A673 (cell line): ENCODE measurements around the gene CERS6. TPM values are rescaled to one million over a fixed set of nuclear protein-coding genes. Genes with fewer than 3 reads are reported as not detected.
A peak's percentile ranks its signal among the peaks of the same experiment; 100 is the strongest.

Source experiments
- BruUV-seq: library from RNA; stranded (reverse); fragments of 400-500 nt; replicated peaks from 2 replicates; lab custom pipeline; 2021; lab: Mats Ljungman, UMichigan
- CTCF ChIA-PET: fragments of 300-600 bp; sonication (Branson Sonifier 250); formaldehyde crosslinking; loops from one replicate; lab custom pipeline; 2022; ENCODE audit warnings: antibody characterized with exemption; lab: Charles Lee
- POLR2A ChIA-PET: fragments of 300-600 bp; sonication (Branson Sonifier 250); formaldehyde crosslinking; loops from one replicate; lab custom pipeline; 2022; ENCODE audit warnings: antibody characterized with exemption; ENCODE audit not compliant: low non-redundant PET; lab: Charles Lee
- DNase-seq: peaks from one replicate; pipeline ENCODE4 v3.0.0-alpha.2; 2015; ENCODE audit warnings: low spot score
- H3K27ac ChIP-seq: fragments of 200-600 bp; sonication (generic); 2 replicates; pipeline ENCODE4 v1.5.1; 2016; ENCODE audit warnings: mixed run types, low read depth, mild to moderate bottlenecking, mixed read lengths, antibody characterized with exemption, low read length; ENCODE audit not compliant: poor library complexity, severe bottlenecking
- H3K27me3 ChIP-seq: fragments of 200-600 bp; sonication (generic); replicated peaks from 2 replicates; pipeline ENCODE4 v1.6.1; 2017; ENCODE audit warnings: mixed run types, low read depth, mild to moderate bottlenecking, mixed read lengths, antibody characterized with exemption, low read length; ENCODE audit not compliant: insufficient read depth, poor library complexity
- H3K36me3 ChIP-seq: fragments of 200-600 bp; sonication (generic); 2 replicates; pipeline ENCODE4 v1.6.1; 2016; ENCODE audit warnings: mixed run types, mild to moderate bottlenecking, mixed read lengths, antibody characterized with exemption, low read length; ENCODE audit not compliant: insufficient read depth, poor library complexity, severe bottlenecking
- H3K4me1 ChIP-seq: fragments of 200-600 bp; sonication (generic); 2 replicates; pipeline ENCODE4 v1.6.1; 2017; ENCODE audit warnings: mixed run types, mild to moderate bottlenecking, mixed read lengths, antibody characterized with exemption, low read length; ENCODE audit not compliant: insufficient read depth, poor library complexity, severe bottlenecking
- H3K4me3 ChIP-seq: fragments of 200-600 bp; sonication (generic); 2 replicates; pipeline ENCODE4 v1.5.1; 2016; ENCODE audit warnings: low read depth, mixed run types, mild to moderate bottlenecking, mixed read lengths, low read length; ENCODE audit not compliant: poor library complexity, severe bottlenecking
- H3K9me3 ChIP-seq: fragments of 200-600 bp; sonication (generic); 2 replicates; pipeline ENCODE4 v1.6.1; 2016; ENCODE audit warnings: mixed run types, low read depth, mild to moderate bottlenecking, mixed read lengths, antibody characterized with exemption, low read length; ENCODE audit not compliant: poor library complexity, severe bottlenecking
- CTCF ChIP-seq: fragments of 300-800, 200-600 bp; sonication (generic); conservative IDR thresholded peaks from 2 replicates; pipeline ENCODE4 v1.5.1; 2017; ENCODE audit warnings: low read depth, mild to moderate bottlenecking, antibody characterized with exemption, low read length, moderate library complexity, mixed read lengths
- EZH2 ChIP-seq: fragments of 200-600 bp; sonication (generic); IDR thresholded peaks from 2 replicates; pipeline ENCODE4 v1.6.1; 2017; ENCODE audit warnings: borderline replicate concordance, low read depth, mild to moderate bottlenecking, mixed read lengths, antibody characterized with exemption, low read length; ENCODE audit not compliant: poor library complexity, severe bottlenecking
- intact Hi-C: fragments of 100-400 bp; cut with micrococcal nuclease; formaldehyde crosslinking; loops from one replicate; pipeline ENCODE4 v1.10.0; 2022; ENCODE audit not compliant: unreplicated experiment
- total RNA-seq: library from RNA; stranded (reverse); gene quantifications from 2 replicates; pipeline ENCODE4 v1.2.3, GENCODE V29; 2021

CERS6 gene
- total RNA-seq, 1 experiment from 2014 or later: 12.4 TPM

GRCh38 chr2:168685600-168686451, 229.8 kb downstream of the CERS6 start:
- ChIA-PET POLR2A (no interaction called here), CTCF (no interaction called here)
- no peak for DNase-seq
- H3K4me1 ChIP-seq: no peaks in the 10 kb centered on the region
- no peaks in the 10 kb centered on the region for H3K27me3 ChIP-seq
- no peak overlapping the region for H3K4me3 ChIP-seq
- no peak overlapping the region for H3K27ac ChIP-seq
- no TSS peak for BruUV-seq
- intact Hi-C loops: loop anchor here (2.0 kb wide), 1 partner anchor 339 kb away; no protein-coding TSS in a partner anchor
- no peaks in the 10 kb centered on the region for H3K9me3 ChIP-seq
- TF ChIP-seq CTCF (no peak), EZH2 (no peak)
- H3K36me3 ChIP-seq: no peaks in the 10 kb centered on the region

- intact Hi-C loops: loop anchor here (2.0 kb wide), 1 partner anchor 340 kb away; no protein-coding TSS in a partner anchor
- POLR2A ChIA-PET: no interaction called here
- H3K4me1 ChIP-seq: no peaks in the 10 kb centered on the region
- no peak for DNase-seq
- no peaks in the 10 kb centered on the region for H3K9me3 ChIP-seq
- no peaks in the 10 kb centered on the region for H3K27me3 ChIP-seq
- no peak overlapping the region for H3K4me3 ChIP-seq
- TF ChIP-seq CTCF: no peak
- TF ChIP-seq EZH2: no peak
- no peak overlapping the region for H3K27ac ChIP-seq
- no TSS peak for BruUV-seq
- CTCF ChIA-PET: interaction anchor here (0.6 kb wide), 1 partner anchor 198 kb away, joined by 7 read pairs; no protein-coding TSS in a partner anchor
- no peaks in the 10 kb centered on the region for H3K36me3 ChIP-seq
These were observed 230.6 kb downstream of the CERS6 start for GRCh38 chr2:168686452-168687191.

- POLR2A ChIA-PET: no interaction called here
- TF ChIP-seq EZH2: no peak
- TF ChIP-seq CTCF: peak; percentile 43
- Histone ChIP-seq H3K4me1 (no peaks in the 10 kb centered on the region), H3K9me3 (no peaks in the 10 kb centered on the region), H3K27ac (no peak overlapping the region), H3K36me3 (no peaks in the 10 kb centered on the region), H3K27me3 (no peaks in the 10 kb centered on the region), H3K4me3 (no peak overlapping the region)
- BruUV-seq: no TSS peak
- intact Hi-C loops: loop anchor here (2.0 kb wide), 1 partner anchor 341 kb away; no protein-coding TSS in a partner anchor
- DNase-seq: peak; percentile 22
- CTCF ChIA-PET: interaction anchor here (0.6 to 0.9 kb wide), 2 partner anchors 198 to 341 kb away, joined by 4 to 7 read pairs; no protein-coding TSS in a partner anchor
These were observed 231.2 kb downstream of the CERS6 start for GRCh38 chr2:168687314-168687713.
